GM19351 (cell line): Measurements from ENCODE around the gene TK2.
A peak's percentile ranks its signal among the peaks of the same experiment; 100 is the strongest.

Experiments used
- ATAC-seq: cut with Tn5 transposase; IDR thresholded peaks from one replicate; pipeline ENCODE4 v1.9.1; 2021; ENCODE audit warnings: mild to moderate bottlenecking, moderate library complexity; ENCODE audit not compliant: unreplicated experiment

TK2 gene

DNA sequence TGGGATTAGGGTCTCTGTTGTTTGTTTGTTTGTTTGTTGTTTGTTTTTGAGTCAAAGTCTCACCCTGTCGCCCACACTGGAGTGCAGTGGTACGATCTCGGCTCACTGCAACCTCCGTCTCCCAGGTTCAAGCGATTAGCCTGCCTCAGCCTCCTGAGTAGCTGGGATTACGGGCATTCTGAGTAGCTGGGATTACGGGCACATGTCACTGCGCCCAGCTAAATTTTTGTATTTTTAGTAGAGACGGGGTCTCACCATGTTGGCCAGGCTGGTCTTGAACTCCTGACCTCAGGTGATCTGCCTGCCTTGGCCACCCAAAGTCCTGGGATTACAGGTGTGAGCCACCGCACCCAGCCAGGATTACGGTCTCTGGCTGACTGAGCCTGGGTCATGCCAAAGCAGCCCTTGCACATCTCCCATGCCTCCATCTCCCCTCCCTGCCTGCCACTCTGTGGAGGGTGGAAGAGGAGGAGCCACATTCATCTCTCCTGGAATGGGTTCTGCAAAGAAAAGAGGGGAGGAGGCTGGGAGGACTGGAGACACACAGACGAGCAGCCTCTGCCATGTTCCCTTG lies 63.6 kb downstream of the TK2 start:
- ATAC-seq = no peak

DNA sequence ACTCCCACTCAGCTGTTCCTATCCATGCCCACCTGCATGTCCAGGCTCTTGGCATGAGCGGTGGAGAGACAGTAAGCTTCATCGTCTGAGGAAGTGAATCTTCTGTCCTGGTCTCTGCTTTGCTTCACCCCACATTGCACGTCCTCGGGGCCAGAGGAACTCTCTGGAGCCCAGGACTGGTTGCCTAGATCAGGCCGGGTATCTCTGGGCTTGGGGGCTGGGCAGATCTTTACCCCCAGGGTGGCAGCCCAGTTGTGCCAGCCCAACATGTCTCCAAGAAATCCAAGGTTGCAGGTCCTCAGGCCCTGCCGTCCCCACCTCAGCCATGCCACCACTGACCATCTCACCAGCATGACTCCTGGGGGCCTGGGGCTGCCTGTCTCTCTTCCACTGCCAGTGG lies 64.5 kb downstream of the TK2 start:
- ATAC-seq = no peak

DNA sequence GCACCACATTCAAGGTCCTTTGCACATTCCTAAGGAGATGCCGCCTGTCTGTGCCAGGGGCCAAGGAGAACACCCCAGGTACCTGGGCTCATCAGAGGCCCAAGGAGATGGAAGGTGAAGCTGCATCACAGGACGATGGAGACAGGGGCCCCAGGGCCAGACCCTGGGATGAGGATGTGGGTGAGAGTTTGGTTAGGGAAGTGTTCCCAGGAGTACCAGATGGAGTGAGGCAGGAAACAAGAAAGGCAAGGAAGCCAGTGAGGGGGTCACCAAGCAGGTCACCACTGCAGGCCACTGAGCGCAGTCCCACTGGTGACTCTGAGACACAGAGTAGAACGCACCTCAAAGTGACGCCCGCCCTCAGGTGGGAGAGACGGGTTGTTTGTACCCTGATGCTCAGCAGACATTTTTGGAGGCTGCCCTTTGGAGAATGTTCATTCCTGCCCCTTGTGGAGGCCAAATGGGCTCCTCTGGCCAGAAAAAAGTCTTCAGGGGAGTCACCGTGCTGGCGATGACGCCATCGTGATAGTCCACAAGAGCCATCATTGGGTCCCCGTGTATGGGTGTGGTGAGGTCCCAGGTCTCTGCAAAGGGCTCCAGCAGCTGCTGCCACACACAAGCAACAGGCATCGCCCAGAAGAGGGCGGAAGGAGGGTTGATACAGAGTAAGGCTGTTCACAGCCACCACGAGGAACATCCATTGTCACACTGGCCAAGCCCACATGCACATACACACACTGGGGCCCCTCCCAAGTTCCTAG lies 65.3 kb downstream of the TK2 start:
- ATAC-seq = no peak

DNA sequence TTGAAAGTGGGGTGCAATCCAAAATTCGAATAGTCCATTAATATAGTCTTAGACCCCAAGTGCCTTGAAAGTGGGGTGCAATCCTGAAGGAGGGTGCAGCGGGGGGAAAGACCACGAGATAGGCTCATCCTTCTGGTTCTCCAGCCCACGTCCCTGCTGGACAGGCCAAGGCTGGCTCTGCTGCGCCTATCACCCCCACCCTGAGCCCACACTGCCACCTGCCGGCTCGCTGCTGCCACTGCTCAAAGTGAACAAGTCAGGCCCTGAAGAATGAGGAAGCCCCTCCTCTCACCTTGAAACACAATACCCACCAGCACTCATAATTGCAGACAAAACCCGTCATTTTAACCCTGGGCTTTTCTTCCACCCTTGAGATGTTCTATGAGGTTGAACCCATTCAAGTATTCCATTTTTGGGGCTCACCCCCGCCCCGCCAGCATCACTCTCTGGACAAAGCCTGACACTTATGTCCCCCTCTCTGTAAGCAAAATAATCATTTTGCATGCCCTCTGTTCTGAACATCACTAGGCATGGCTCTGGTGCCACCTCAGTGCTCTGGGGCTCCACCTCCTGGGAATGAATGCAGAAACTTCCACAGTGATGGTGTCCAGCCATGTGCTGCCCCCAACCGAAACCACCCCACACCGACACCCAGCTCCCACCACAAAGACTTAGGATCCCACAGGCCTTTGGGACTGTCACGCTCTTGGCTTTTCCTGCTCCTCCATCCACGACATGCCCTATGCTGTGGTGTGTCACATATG lies 66.1 kb downstream of the TK2 start:
- ATAC-seq = peak; percentile 85

DNA sequence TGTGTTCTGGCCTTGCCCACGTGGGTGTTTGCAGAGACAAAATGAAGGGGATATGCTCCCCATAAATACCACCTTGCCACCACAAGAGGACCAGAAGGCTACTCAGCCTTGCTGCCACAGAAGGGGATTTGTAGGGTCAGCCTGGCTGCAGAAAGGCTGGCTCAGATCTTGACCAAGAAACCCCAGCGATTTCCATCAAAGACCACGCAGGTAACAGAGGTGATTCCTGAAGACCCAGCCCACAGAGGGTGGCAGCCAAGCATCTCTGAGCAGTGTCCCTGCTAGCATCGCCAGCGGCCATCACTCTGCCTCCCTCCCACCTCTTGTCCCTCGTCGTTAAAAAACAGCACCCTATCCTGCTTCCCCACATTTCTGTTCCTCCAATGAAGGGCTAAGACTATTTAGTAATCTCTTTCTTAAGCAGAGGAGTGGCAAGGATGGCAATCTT lies 68.0 kb downstream of the TK2 start:
- no peak for ATAC-seq

DNA sequence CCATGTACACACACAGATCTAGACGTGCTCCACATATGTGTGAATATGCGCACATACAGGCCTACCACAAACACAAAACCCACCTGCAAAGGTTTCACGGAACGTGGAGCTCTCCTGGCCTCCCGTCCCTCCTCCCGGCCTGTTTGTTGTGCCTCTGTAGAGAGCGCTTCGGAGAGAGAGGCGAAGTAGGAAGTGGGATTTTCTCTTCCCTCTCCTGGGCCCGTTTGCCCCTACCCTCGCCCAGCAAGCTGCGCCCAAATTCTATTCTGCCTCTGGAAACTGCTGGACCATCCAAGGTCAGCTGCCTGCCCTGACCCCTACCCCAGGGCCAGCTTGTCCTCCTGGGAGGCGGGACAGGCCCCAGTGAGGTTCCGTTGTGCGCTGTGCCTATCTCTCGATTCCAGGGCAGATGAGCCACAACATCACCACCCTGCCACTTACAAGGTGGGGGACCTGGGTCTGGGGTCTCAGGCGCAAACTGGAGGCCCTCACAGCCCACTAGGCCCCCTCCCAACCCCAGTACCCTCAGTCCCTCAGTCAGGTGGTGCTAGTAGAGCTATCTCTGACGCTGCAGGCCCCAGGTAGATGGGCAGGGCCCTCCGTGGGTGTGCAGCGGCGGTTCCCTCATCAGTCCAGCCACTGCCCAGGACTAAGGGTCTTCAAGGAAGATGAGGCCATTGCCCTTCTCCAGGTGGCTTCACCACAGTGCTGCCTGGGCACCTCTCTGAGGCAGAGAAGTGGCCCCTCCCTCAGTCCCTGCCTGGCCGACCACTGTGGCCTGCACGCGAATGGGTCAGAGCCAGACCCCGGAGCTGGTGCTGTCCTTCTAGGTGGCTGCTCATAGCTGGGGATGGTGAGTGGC lies 68.6 kb downstream of the TK2 start:
- ATAC-seq = no peak

DNA sequence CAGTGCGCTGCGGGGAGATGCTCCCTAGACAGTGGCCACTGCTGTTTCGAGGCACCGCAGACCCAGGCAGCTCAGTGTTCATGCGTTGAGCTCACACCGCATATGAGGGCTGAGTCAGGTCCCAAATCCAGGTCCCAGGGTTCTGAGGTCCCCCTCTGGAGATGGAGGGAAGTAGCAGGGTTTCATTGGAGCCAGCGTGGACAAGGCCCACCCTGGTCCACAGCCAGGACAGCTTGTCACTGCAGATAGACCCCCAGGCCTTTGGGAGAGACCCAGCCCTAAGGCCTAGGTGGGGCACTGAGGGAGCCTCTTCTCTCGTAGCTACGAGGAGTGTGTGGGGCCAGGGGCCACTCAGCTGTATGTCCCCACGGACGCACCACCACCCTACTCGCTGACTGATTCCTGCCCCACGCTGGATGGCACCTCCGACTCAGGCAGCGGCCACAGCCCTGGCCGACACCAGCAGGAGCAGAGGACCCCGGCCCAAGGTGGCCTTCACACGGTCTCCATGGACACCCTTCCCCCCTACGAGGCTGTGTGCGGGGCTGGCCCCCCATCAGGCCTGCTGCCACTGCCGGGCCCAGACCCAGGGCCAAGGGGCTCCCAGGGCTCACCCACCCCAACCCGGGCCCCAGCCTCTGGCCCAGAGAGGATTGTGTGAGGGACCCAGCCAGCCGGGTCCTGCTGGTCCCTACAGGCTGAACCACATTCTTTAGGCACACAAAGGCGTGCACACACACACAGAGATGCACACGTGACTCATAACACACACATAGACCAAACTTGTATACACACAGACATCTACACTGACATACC lies 69.4 kb downstream of the TK2 start:
- ATAC-seq = no peak

DNA sequence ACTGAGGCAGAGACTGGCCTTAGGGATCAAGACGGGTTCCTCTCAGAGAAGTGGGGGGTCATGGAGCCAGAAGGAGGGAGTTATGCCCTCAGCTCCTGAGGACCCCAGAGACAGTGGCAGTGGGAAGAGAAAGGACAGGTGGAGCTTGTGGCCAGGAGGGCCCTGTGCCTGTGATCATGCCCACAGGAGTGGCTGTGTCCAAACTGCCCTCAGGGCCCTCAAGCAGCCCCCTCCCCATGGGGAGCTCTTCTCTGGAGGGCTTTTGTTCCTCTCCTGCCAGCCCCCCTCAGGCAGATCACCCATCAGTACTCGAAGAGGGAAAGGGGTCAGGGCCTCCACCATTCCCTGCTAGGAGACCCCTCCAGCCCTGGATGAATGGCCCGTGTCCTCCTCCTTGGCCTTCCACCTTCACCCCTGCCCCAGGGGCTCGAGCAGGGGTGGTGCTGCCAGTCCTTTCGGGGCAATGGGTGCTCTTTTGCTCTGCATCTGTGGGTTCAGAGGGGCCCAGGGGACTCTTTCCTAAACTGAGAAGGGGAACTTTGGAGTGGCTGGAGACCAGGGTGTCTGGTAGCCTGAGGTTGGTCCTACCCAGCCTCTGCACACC lies 70.2 kb downstream of the TK2 start:
- no peak for ATAC-seq

DNA sequence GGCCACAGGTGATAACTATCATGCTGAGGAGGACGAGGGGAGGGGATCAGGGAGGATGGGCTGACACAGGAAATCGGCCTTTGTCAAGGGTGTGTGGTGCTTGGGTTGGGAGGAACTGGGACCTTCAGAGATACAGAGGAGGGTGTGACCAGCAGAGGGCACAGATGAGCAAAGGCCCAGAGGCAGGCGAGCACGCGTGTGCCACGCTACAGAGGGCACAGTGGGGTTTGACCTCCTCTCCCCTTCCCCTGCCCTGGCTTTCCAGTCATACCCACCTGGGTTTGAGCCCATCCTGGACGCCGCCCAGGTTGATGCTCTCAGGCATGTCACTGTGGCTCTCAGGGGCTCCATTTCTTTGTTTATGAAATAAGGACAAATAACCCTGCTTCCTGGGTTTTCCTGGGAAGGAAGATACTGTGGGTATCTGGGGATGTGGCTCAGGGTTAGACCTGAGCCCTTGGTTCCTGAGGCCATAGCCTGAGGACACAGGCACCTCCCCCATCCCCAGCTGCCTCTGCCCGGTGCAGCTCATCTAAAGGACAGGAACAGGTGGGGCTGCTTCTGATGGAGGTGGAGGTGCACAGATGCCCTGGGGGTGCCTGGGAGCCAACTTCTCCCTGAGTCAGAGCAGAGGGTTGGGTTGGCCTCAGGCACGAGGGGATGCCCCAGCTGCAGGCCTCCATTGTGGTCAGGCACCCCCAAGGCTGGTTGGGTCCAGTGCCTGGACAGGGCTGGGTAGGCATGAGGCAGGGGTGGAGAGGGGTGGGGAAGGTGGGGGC lies 71.0 kb downstream of the TK2 start:
- peak; percentile 61 for ATAC-seq

DNA sequence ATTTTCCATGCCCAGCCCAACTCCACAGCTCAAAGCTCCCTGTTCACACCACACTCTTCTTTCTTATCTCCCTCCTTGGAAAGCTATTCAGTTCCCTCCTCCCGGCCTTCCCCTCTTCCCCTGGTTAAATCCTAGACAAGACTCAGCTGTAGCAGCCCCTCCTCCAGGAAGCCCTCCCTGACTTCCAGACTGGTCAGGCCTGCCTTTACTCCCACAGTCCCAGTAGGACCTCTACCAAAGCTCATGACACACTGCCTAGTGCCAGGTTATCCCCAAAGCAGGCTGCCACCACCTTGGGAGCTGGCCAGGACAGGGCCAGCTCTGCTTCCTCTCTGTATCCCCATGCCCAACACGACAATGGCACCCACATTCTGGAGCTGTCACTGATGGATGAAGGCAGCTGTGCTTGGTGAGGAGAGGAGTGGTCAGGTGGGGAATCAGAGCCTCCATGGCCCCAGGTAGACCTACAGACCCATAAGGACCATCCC lies 72.8 kb downstream of the TK2 start:
- no peak for ATAC-seq

DNA sequence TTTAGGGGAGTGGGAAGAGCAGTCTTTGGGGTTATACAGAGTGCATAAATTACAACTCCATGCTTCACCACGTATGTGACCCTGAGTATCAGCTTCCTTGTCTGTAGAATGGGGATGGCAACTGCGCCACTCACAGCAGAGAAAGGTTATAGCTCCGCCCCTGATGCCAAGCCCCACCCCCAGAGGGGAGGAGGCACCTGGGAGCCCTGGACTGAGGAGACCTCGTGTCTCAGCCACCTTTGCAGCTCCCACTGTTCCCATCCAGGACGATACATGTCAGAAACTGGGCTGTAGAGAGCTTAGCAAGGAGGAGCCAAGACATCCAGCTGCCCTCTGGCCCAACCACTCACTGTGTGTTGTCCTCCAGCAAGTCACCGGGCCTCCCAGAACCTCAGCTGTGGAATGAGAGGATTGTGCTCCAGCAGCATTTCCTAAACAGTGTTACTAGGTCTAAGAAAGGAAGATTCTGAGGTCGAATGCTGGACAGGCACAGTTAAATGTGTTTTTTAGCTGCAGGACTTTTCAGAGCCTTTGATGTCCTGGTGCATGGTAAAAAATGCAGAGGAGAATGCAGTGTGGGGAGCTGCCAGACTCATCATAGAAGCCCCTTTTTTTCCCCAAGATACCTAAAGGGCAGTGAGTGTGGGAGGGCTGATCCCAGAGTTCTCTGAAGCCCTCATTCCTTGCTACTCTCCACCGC lies 73.4 kb downstream of the TK2 start:
- ATAC-seq = no peak

DNA sequence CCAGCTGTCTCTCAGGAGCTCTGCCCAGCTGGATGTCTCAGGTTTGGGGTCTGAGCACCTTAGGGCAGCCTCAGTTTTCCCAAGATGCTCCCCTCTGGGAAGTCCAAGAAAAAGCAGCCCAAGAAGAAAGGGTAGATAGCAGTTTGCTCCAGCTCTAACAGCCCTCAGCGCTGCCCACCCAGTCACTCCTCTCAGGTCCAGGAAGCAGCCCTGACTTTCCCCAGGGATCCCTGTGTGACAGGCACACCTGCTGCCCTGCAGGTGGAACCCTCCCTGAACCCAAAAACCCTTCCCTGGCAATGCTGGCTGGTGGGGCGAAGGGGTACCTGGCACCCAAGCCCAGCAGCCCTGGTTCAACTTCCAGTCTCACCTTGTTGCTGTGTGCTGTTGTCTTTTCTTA lies 74.7 kb downstream of the TK2 start:
- no peak for ATAC-seq

DNA sequence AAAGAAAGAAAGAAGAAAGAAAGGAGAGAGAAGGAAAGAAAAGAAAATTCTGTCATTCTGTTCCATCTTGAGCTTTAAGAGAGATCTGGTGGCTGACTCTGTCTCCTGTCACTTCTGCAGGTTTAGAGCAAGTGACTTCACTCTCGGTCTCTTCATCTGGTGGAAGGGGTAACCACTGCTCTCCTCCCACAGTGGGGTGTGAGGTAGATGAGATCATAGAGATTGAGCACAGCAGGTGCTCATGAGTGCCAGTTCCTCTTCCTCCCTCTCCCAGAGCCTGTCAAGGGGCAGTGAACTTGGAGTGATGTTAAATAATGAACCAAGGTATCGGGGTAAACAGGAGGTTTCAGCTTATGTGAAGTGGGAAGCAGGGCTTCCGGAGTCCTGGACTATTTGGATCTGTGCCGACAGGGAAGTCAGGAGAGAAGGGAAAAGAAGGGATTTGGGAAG lies 75.1 kb downstream of the TK2 start:
- ATAC-seq = peak; percentile 92

DNA sequence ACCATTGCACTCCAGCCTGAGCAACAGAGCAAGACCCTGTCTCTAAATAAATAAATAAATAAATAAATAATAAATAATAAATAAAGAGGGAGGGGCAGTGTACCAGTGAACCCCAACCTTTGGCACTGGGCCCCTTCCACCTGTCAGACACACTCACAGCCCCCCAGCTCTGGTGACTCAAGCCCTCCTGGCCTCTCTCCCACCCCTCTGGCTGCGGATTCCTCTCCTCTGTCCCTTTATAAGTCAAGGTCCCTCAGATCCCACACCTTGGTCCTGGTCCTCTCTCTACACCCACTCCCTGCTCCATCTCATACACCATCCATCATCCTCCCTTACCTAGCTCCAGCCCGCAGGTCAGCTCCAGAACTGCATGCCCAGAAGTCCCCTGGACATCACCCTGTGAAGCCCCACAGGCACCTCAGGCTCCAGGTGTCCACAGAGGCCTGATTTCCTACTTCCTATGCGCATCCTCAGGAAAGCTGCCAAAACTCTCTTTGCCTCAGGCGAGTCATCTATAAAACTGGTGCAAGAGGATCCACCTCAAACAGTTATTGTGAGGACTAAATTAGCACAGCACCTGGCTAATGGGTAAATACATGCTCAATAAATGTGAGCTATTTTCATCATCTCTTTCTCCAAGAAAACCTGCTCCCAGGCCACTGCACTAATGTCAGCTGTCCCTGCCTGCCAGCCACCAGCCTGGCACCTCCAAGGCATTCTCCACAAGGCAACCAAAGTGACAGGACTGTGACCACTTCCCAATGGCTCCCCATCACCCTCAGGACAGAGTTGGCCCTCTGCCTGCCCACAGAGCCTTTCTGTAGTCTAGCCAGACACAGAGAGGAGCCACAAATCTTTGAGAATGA lies 76.0 kb downstream of the TK2 start:
- no peak for ATAC-seq

DNA sequence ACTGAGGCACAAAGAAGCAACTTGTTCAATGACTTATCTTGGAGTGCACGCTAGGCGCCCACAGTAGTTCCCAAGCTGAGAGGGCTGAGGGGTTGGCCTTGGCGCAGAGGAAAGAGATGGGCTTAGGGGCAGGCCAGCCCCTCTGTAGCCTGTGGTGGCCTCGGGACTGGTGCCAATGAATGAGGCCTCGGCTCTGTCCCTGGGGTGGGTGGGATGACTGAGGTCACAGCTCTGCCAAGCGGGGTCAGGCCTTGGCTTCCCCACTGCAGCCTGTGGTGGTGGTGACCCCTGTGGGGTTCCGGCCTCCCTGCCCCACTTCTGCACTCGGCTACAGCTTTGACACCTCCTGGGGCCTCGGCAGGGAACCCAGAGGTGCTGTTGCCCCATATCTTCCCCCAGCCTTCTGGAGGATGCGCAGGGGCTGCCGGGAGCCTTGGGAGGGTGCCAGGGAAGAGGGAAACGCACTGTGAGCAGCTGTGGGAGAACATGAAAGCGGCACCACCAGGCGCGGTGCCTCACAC lies 76.8 kb downstream of the TK2 start:
- ATAC-seq = no peak

DNA sequence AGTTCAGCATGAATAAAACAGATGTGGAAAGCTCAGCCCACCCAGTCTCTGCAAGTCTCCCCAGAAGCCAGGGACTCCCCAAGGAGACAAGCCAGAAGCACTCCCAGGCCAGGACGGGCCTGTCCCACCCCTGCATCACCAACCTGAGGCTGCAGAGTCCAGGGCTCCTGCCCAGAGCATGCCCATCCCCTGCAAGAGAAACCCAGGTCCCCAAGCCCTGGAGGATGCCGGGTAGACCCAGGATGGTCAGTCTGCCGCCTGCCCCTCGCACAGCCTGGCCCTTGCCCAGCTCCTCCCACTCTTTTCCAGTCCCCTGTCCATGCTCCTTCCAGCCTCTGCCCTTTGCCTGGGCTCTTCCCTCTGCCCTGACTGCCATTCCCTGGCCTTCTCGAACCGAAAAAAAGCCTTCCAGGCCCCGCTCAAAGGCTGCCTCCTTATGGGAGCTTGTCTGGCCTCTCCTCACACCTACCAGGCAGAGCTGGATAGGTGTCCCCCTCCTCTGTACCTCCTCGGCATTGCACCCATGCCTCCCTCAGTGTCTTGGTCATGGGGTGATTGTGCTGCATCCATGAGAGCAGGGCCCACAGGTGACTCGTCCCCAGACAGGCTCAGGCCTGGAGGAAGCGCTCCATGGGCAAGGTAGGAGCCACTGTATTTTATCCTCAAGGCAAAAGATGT lies 78.1 kb downstream of the TK2 start:
- ATAC-seq = no peak
